Smooth muscle cell (in vitro differentiated cells): ENCODE measurements around the gene SPRED1. TPM values are rescaled to one million over a fixed set of nuclear protein-coding genes. Genes with fewer than 3 reads are reported as not detected.

Experiments used
- DNase-seq: peaks from one replicate; lab custom pipeline; 2025; ENCODE audit not compliant: unreplicated experiment; lab: John Stamatoyannopoulos, UW
- H2AFZ ChIP-seq: fragments of 200-600 bp; sonication (generic); 2 replicates; pipeline ENCODE4 v1.6.0; 2016; ENCODE audit warnings: antibody characterized with exemption, low read depth, mild to moderate bottlenecking
- H3F3A ChIP-seq: fragments of 200-600 bp; sonication (generic); 2 replicates; pipeline ENCODE4 v1.6.0; 2017; ENCODE audit warnings: antibody characterized with exemption, low read depth
- H3K27ac ChIP-seq: fragments of 200-600 bp; sonication (generic); 2 replicates; pipeline ENCODE4 v1.5.1; 2016; ENCODE audit warnings: low read depth, mild to moderate bottlenecking
- H3K27me3 ChIP-seq: fragments of 200-600 bp; sonication (generic); 2 replicates; pipeline ENCODE4 v1.6.1; 2016; ENCODE audit warnings: low read depth, mild to moderate bottlenecking
- H3K36me3 ChIP-seq: fragments of 200-600 bp; sonication (generic); 2 replicates; pipeline ENCODE4 v1.5.1; 2016; ENCODE audit warnings: low read depth
- H3K4me1 ChIP-seq: fragments of 200-600 bp; sonication (generic); 2 replicates; pipeline ENCODE4 v1.5.1; 2016; ENCODE audit warnings: low read depth
- H3K4me2 ChIP-seq: fragments of 200-600 bp; sonication (generic); 2 replicates; pipeline ENCODE4 v1.6.0; 2016; ENCODE audit warnings: mild to moderate bottlenecking
- H3K4me3 ChIP-seq: fragments of 200-600 bp; sonication (generic); 2 replicates; pipeline ENCODE4 v1.5.1; 2016; ENCODE audit warnings: mild to moderate bottlenecking
- H3K79me2 ChIP-seq: fragments of 200-600 bp; sonication (generic); 2 replicates; pipeline ENCODE4 v1.6.0; 2016; ENCODE audit warnings: low read depth, mild to moderate bottlenecking
- H3K9ac ChIP-seq: fragments of 200-600 bp; sonication (generic); 2 replicates; pipeline ENCODE4 v1.6.0; 2016; ENCODE audit warnings: low read depth
- H3K9me3 ChIP-seq: fragments of 200-600 bp; sonication (generic); replicated peaks from 2 replicates; pipeline ENCODE4 v1.5.1; 2016; ENCODE audit warnings: low read depth
- H4K20me1 ChIP-seq: fragments of 200-600 bp; sonication (generic); 2 replicates; pipeline ENCODE4 v1.6.0; 2016; ENCODE audit warnings: low read depth
- CTCF ChIP-seq: fragments of 200-600 bp; sonication (generic); IDR thresholded peaks from 2 replicates; pipeline ENCODE4 v1.5.1; 2017; ENCODE audit warnings: borderline replicate concordance, mild to moderate bottlenecking, antibody characterized with exemption; ENCODE audit not compliant: insufficient read depth, poor library complexity, severe bottlenecking
- whole genome bisulfite sequencing: methylation state at CpG from one replicate; pipeline ENCODE4 v1.1.7; 2016; ENCODE audit warnings: low lambda C conversion rate; 5-methylcytosine and 5-hydroxymethylcytosine counted together
- polyA plus RNA-seq: library from polyadenylated mRNA; unstranded; fragments of >200 nt; fragmentation: Nextera tagmentation; extraction: Ambion mirVana; gene quantifications from 2 replicates; pipeline ENCODE4 v1.2.1, GENCODE V29; 2016
- total RNA-seq: library from RNA; depleted of rRNA; stranded (reverse); fragments of >200 nt; gene quantifications from 2 replicates; pipeline ENCODE4 v1.2.3, GENCODE V29; 2014

Gene SPRED1
- total and polyA plus RNA-seq, 2 experiments from 2014 or later, result 22.2 to 53.0 TPM

DNA sequence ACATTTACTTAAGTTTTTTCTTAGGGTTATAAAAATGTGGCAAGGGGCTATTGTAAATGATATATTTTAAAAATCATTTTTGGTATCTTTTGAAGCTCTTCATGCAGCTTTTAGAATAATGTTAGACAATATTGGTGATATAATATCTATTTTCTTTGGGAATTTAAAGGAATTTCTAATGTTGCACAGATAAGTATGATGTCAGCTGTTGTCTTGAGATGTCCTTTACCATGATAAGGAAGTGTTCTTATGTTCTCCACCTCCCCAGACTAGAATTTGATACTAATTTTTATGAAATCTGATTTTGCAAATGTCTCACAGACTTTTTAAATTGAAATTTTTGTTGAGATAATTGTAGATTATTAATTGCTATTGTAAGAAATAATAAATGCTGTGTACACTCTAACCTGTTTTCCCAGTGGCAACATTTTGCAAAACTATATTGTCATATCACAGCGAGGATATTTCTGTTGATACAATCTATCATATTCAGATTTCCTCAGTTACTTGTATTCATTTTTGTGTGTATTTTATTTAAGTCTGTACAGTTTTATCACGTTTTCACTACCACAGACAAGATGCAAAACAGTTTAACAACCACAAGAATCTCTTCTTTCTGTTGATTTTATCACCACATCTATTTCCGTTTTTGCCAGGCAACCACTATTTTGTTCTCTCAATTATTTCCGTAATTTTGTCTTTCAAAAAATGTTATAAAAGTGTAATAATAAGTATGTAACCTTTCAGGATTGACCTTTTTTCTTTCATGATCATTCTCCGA lies 55.4 kb downstream of the SPRED1 start:
- H2AFZ ChIP-seq, result no peak overlapping the region
- TF ChIP-seq CTCF, result no peak
- H3K79me2 ChIP-seq, result peaks cover 93% of the 10 kb centered on the region
- no peak for DNase-seq
- H3K9me3 ChIP-seq, result no peaks in the 10 kb centered on the region
- H4K20me1 ChIP-seq, result peaks cover 100% of the 10 kb centered on the region
- no peaks in the 10 kb centered on the region for H3F3A ChIP-seq
- peak overlapping the region; percentile 1 for H3K27ac ChIP-seq
- H3K36me3 ChIP-seq, result no peaks in the 10 kb centered on the region
- 95% methylated on average over 5 of the region's 5 CpGs for WGBS
- H3K4me1 ChIP-seq, result no peaks in the 10 kb centered on the region
- no peak overlapping the region for H3K4me3 ChIP-seq
- no peak overlapping the region for H3K4me2 ChIP-seq
- no peaks in the 10 kb centered on the region for H3K27me3 ChIP-seq
- no peak overlapping the region for H3K9ac ChIP-seq

GRCh38 chr15:38308797-38309196 lies 56.2 kb downstream of the SPRED1 start:
- no peak for TF ChIP-seq CTCF
- 98% methylated on average over 3 of the region's 3 CpGs for WGBS
- no peaks in the 10 kb centered on the region for H3F3A ChIP-seq

DNA sequence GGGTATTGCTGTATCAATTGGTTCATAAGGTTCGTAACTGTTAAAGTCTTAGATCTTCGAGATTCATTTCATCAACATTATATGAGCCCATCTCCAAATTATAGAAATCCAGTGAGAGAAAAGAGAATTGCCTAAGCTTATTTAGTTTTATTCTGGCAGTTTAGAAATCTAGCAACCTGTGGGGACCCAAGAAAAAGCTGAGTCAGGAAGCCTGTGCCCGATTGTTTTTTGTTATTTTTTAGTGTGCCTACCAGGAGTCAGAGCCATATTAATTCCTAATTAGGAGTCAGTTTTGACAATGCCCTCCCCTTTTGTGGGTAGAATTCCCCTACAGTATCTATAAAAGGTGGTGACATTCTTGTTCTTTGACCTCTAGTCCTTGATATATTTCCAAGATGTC lies 59.6 kb downstream of the SPRED1 start:
- H3K79me2 ChIP-seq, result peaks cover 94% of the 10 kb centered on the region

More at GRCh38 chr15:38308797-38309196, 56.2 kb downstream of the SPRED1 start:
- Histone ChIP-seq H2AFZ (no peak overlapping the region), H3K27me3 (no peaks in the 10 kb centered on the region), H3K27ac (no peak overlapping the region), H3K79me2 (peaks cover 94% of the 10 kb centered on the region), H3K4me2 (no peak overlapping the region), H3K9me3 (no peaks in the 10 kb centered on the region), H3K9ac (no peak overlapping the region), H3K4me3 (no peak overlapping the region), H3K4me1 (no peaks in the 10 kb centered on the region), H3K36me3 (no peaks in the 10 kb centered on the region), H4K20me1 (peaks cover 100% of the 10 kb centered on the region)
- no peak for DNase-seq

More for the DNA sequence above, 59.6 kb downstream of the SPRED1 start:
- Histone ChIP-seq H3F3A (no peaks in the 10 kb centered on the region), H3K9ac (no peak overlapping the region), H3K4me3 (no peak overlapping the region), H3K4me2 (no peak overlapping the region), H2AFZ (no peak overlapping the region), H3K27me3 (no peaks in the 10 kb centered on the region), H3K4me1 (no peaks in the 10 kb centered on the region), H4K20me1 (peaks cover 100% of the 10 kb centered on the region), H3K36me3 (no peaks in the 10 kb centered on the region), H3K9me3 (no peaks in the 10 kb centered on the region), H3K27ac (no peak overlapping the region)
- DNase-seq, result no peak
- TF ChIP-seq CTCF, result no peak
- 96% methylated on average over 3 of the region's 3 CpGs for WGBS
